ENCODE results near the gene CD74. TPM values are rescaled to one million over a fixed set of nuclear protein-coding genes. Genes with fewer than 3 reads are reported as not detected.

CD74 gene
- total RNA-seq: 41.6 and 107 TPM in 2 replicates

DNA sequence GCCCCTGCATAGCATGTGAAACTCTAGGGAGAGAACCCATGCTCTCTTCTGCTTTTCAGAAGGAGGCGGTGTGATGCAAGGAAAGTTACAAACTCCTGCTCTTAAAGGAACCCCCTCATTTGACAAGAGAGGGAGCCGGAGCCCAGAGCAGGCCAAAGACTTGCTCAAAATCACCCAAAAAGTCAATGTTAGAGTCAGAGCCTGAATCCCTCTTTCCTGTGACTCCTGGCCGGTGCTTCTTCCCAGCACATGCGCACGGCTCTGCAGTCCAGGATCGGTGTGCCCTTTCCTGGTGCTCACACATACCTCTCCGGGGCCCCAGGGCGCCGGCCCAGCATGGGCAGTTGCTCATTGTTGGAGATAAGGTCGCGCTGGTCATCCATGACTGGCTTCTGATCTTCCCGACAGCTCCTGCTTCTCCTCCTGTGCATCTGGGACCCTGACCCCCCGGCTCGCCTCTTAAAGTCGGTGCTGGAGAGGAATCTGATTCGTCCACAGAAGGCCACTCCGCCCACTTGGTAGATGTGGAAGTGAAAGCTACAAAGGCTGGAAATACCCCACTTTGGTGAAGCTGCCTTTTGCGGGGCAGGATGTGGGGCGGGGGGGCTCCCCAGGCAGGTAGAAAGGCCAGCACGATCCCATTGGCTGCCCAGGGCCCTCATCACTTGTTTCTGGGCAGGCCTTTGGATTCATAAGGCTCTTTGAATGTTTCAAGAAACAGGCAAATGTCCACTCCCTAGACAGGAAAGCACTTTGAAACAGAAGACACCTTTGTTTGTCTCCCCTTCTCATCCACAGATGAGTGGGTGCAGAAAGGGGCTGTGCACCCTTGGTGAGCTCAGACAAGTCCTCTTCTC, at the start of gene CD74:
TSS of gene CD74 (minus strand) at position 592 of the 857 bp plus-strand sequence. CDS start at position 431, 161 bp downstream.

DNA sequence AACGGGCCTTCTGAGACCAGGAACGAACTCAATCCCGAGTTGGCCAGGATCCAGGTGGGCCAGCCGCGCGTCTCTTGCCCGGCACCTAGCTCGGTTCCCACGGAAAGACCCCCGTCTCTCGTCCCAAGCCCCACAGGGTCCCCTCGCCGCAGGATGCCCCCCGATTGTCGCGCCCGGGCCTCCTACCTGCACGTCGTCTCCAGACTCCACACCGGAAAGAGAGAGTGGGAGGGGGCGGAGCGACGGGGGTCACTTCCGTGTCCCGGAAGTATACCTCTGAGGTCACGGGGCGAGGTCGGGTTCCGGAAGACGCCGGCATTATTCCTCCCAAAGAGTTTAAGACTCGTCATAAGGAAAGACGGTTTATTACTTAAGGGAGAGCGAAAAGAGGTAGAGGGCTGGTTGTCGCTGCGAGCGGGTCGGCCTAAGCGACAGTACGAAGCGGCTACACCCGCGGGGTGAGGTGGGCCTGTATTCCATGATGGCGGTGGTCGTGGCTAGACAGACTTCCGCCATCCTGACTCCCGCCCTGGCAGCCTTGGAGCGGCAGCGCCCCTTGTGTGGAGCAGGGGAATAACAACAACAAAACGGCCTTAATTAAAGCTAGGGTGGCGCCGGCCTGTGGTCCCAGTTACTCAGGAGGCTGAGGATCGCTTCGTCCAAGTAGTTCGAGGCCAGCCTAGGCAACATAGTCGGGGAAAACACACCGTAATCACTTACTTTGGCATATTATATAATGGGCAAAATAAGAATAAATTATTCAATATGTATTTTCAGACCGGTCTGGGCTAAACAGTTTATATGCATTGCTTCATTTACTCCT, 37.0 kb upstream of the CD74 start, which contains the start of gene RPS14:
TSS of gene RPS14 (minus strand) at position 223 of the 823 bp plus-strand sequence. CDS start 2,006 bp downstream, outside the sequence.

DNA sequence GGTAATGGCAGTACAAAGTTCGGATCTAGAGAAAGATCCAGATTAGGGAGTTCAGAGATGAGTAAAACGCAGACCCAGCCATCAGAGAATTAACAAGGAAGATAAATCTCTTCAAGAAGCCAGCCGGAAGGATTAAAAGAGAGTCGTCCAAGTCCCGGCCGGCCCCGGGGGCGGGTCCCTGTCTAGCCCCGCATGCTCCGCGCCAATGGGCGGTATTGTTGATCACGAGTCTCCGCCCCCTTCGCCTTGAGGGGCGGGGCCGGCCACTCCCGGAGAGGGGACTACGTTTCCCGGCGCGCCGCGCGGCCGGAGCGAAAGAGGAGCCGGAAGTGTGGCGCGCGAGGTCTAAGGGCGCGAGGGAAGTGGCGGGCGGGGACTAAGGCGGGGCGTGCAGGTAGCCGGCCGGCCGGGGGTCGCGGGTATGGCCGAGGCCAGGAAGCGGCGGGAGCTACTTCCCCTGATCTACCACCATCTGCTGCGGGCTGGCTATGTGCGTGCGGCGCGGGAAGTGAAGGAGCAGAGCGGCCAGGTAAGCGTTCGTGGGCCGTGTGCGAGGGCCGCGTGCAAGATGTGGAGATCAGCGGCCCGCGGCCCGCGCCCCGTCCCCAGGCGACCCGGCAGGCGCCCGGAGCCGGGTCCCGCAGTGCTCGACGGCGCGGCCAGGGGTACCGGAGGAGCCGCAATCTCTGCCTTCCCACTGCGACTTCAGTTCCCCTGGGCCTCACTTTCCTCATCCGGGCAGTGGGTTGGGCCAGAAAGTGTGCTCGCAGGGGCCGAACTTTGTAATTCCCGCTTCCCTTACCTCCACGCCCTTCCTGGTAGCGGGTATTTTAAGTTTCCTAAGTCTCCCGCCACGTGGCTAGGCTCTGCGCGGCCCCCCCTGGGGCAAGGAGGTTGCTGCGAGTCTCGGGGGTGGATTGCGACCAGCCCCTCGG, 55.1 kb downstream of the CD74 start, which contains the start of gene TCOF1:
TSS of gene TCOF1 (plus strand) at position 372 of the 935 bp plus-strand sequence. CDS start at position 422, 50 bp downstream.

Other genes with a start within 250 kb of the CD74 start
- 0.33 and 0.63 TPM in 2 replicates for gene CDX1, start 246.1 kb downstream of the CD74 start, total RNA-seq
- gene SLC6A7, start 222.8 kb downstream of the CD74 start, total RNA-seq: not detected in 2 replicates
- gene CAMK2A, start 123.1 kb downstream of the CD74 start, total RNA-seq: 2.7 TPM in 1 of 2 replicates, not detected in the other
- 14.8 and 32.3 TPM in 2 replicates for gene ARSI, start 110.0 kb downstream of the CD74 start, total RNA-seq
- gene TCOF1, start 55.2 kb downstream of the CD74 start, total RNA-seq: 18.5 and 55.9 TPM in 2 replicates
- 1,725 and 2,035 TPM in 2 replicates for gene RPS14, start 36.8 kb upstream of the CD74 start, total RNA-seq
- 103 and 157 TPM in 2 replicates for gene NDST1, start 95.2 kb upstream of the CD74 start, total RNA-seq
- 4.1 and 11.0 TPM in 2 replicates for gene SYNPO, start 227.8 kb upstream of the CD74 start, total RNA-seq
- gene MYOZ3, start 248.3 kb upstream of the CD74 start, total RNA-seq: 1.5 and 2.4 TPM in 2 replicates